ENCODE data around the gene AMDHD2. TPM values are rescaled to one million over a fixed set of nuclear protein-coding genes. Genes with fewer than 3 reads are reported as not detected.

AMDHD2 gene
- total RNA-seq, 6 experiments from 2014 or later, result 12.3 to 24.9 (median 21.4) TPM

- intact Hi-C loops (cut with DNase I), result no loop called here
- TF ChIP-seq, protein P1, sequence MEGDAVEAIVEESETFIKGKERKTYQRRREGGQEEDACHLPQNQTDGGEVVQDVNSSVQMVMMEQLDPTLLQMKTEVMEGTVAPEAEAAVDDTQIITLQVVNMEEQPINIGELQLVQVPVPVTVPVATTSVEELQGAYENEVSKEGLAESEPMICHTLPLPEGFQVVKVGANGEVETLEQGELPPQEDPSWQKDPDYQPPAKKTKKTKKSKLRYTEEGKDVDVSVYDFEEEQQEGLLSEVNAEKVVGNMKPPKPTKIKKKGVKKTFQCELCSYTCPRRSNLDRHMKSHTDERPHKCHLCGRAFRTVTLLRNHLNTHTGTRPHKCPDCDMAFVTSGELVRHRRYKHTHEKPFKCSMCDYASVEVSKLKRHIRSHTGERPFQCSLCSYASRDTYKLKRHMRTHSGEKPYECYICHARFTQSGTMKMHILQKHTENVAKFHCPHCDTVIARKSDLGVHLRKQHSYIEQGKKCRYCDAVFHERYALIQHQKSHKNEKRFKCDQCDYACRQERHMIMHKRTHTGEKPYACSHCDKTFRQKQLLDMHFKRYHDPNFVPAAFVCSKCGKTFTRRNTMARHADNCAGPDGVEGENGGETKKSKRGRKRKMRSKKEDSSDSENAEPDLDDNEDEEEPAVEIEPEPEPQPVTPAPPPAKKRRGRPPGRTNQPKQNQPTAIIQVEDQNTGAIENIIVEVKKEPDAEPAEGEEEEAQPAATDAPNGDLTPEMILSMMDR (IDR thresholded peaks at IDR 0.05), result no peak
- peaks cover 0 to 36% (median 9%) of the 10 kb centered on the region in 4 donors for H3K4me1 ChIP-seq
- ATAC-seq, result no peak
- H3K27me3 ChIP-seq, result no peaks in the 10 kb centered on the region
- no peak overlapping the region for H3K27ac ChIP-seq
- H3K36me3 ChIP-seq, result peaks cover 0 to 4% (median 0%) of the 10 kb centered on the region in 4 donors
- DNase-seq, result peak in 1 of 3 donors; percentile 44
- H3K9me3 ChIP-seq, result no peaks in the 10 kb centered on the region
- H3K4me3 ChIP-seq, result no peak overlapping the region
- 84% methylated on average over 12 of the region's 33 CpGs for WGBS (ENCODE audit: insufficient coverage, low coverage, low lambda C conversion rate, missing lambda C conversion rate)
These were observed 34.2 kb upstream of the AMDHD2 start for GRCh38 chr16:2485811-2486507.

- ATAC-seq (peak in 3 of 4 donors; percentile 27 to 40 (median 34)), DNase-seq (peak in 2 of 3 donors; percentile 56 to 62)
- H3K36me3 ChIP-seq, result peaks cover 0 to 4% (median 0%) of the 10 kb centered on the region in 4 donors
- no peak overlapping the region for H3K27ac ChIP-seq
- no peaks in the 10 kb centered on the region for H3K9me3 ChIP-seq
- intact Hi-C loops (cut with DNase I), result no loop called here
- H3K4me3 ChIP-seq, result no peak overlapping the region
- WGBS (ENCODE audit: insufficient coverage, low coverage, low lambda C conversion rate, missing lambda C conversion rate), result 62% methylated on average over 13 of the region's 29 CpGs
- peaks cover 0 to 34% (median 9%) of the 10 kb centered on the region in 4 donors for H3K4me1 ChIP-seq
- TF ChIP-seq, protein P1 (IDR thresholded peaks at IDR 0.05), result peak in 2 of 4 donors; percentile 8 to 16
- TF ChIP-seq POLR2A (IDR thresholded peaks at IDR 0.05), result no peak
- H3K27me3 ChIP-seq, result no peaks in the 10 kb centered on the region
These were observed 33.3 kb upstream of the AMDHD2 start for GRCh38 chr16:2486645-2487516.

GRCh38 chr16:2487517-2487842, 32.7 kb upstream of the AMDHD2 start:
- intact Hi-C loops (cut with DNase I), result no loop called here
- Histone ChIP-seq H3K27ac (no peak overlapping the region), H3K9me3 (no peaks in the 10 kb centered on the region), H3K27me3 (no peaks in the 10 kb centered on the region), H3K36me3 (peaks cover 0 to 4% (median 0%) of the 10 kb centered on the region in 4 donors), H3K4me1 (peaks cover 0 to 37% (median 9%) of the 10 kb centered on the region in 4 donors), H3K4me3 (no peak overlapping the region)
- DNase-seq (no peak), ATAC-seq (no peak)
- no peak for TF ChIP-seq POLR2A (IDR thresholded peaks at IDR 0.05)
- TF ChIP-seq, protein P1 (IDR thresholded peaks at IDR 0.05), result no peak
- 57% methylated on average over 4 of the region's 8 CpGs for WGBS (ENCODE audit: insufficient coverage, low coverage, low lambda C conversion rate, missing lambda C conversion rate)

- Histone ChIP-seq H3K4me1 (peaks cover 0 to 33% (median 9%) of the 10 kb centered on the region in 4 donors), H3K27ac (no peak overlapping the region), H3K27me3 (no peaks in the 10 kb centered on the region), H3K9me3 (no peaks in the 10 kb centered on the region), H3K36me3 (peaks cover 0 to 4% (median 0%) of the 10 kb centered on the region in 4 donors), H3K4me3 (no peak overlapping the region)
- ATAC-seq, result no peak
- TF ChIP-seq, protein P1 (IDR thresholded peaks at IDR 0.05), result no peak
- no peak for TF ChIP-seq POLR2A (IDR thresholded peaks at IDR 0.05)
- 81% methylated on average over 7 of the region's 15 CpGs for WGBS (ENCODE audit: insufficient coverage, low coverage, low lambda C conversion rate, missing lambda C conversion rate)
- no peak for DNase-seq
- intact Hi-C loops (cut with DNase I), result no loop called here
These were observed 32.2 kb upstream of the AMDHD2 start for GRCh38 chr16:2487903-2488531.
